Activated CD8-positive, alpha-beta T cell treated with anti-CD3 and anti-CD28 coated beads for 36 hours (primary cell): ENCODE results near the gene ZNF385C. TPM values are rescaled to one million over a fixed set of nuclear protein-coding genes. Genes with fewer than 3 reads are reported as not detected.

Experiments used
- ATAC-seq: fragments of 200-7000 bp; cut with Tn5 transposase; one replicate; pipeline ENCODE4 v1.10.0; 2021; ENCODE audit warnings: mild to moderate bottlenecking, moderate library complexity
- CTCF ChIA-PET: fragments of 350-600 bp; sonication (Branson Sonifier 250); formaldehyde crosslinking; loops from one replicate; lab custom pipeline; 2021; ENCODE audit warnings: antibody characterized with exemption; lab: Charles Lee
- POLR2A ChIA-PET: fragments of 350-600 bp; sonication (Branson Sonifier 250); formaldehyde crosslinking; loops from one replicate; lab custom pipeline; 2021; ENCODE audit warnings: antibody characterized with exemption; lab: Charles Lee
- DNase-seq: peaks from one replicate; pipeline ENCODE4 v3.0.0-alpha.2; 2020
- H3K27ac Mint-ChIP-seq: one replicate; pipeline ENCODE4 v1.8.0; 2021; ENCODE audit warnings: mild to moderate bottlenecking, mixed read lengths
- H3K27me3 Mint-ChIP-seq: one replicate; pipeline ENCODE4 v1.8.0; 2021; ENCODE audit warnings: mixed read lengths
- H3K36me3 Mint-ChIP-seq: one replicate; pipeline ENCODE4 v1.8.0; 2021; ENCODE audit warnings: low read depth, mixed read lengths
- H3K4me1 Mint-ChIP-seq: one replicate; pipeline ENCODE4 v1.8.0; 2021; ENCODE audit warnings: low read depth, mixed read lengths
- H3K4me3 Mint-ChIP-seq: one replicate; pipeline ENCODE4 v1.8.0; 2021; ENCODE audit warnings: mild to moderate bottlenecking, moderate library complexity, mixed read lengths
- H3K9me3 Mint-ChIP-seq: one replicate; pipeline ENCODE4 v1.8.0; 2021; ENCODE audit warnings: mixed read lengths
- CTCF ChIP-seq: fragments of 200-600 bp; IDR thresholded peaks from one replicate; pipeline ENCODE4 v1.8.0; 2022; ENCODE audit warnings: antibody characterized with exemption, mild to moderate bottlenecking
- intact Hi-C: fragments of 100-400 bp; cut with micrococcal nuclease; formaldehyde crosslinking; loops from one replicate; pipeline ENCODE4 v1.10.0; 2022
- total RNA-seq, 2 experiments: library from RNA; stranded (reverse); gene quantifications; one replicate each; pipeline ENCODE4 v1.2.3, GENCODE V29; 2021

Gene ZNF385C
- total RNA-seq, 2 experiments from 2014 or later: 1.3 TPM

DNA sequence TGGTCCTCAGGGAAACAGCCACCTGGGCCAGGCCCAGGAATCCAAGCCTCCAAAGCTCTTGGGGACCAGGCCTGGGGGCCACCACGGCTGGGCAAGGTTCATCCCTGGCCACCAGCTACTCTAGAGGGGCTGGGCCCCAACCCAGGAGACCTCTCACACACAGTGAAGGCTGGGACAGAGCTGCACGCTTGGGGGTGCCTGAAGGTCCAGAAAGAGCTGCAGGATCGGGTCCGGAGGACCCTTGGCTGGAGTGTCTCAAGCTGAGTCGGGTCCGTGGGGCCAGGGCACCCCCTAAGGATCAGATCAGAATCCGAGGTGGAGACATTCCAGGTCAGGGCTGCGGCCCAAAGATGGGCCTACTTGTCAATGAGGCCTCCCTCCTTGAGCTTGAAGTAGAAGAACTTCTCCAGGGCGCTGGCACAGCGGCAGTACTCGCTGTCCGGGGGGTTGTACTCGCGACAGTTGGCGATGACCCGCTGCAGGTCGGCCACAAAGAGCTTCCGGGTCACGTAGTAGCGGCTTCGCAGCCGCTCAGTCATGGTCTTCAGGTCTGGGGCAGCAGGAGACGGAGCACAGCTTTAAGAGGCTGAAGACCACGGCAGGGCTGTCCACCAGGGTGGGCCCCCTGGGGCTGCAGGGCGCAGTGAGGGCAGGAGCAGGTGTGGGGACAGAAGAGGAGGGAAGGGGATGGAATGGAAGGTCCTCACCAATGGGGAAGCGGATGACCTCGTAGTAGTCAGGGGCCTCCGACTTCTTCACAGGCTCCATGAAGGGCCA, 15.2 kb upstream of the ZNF385C start:
- DNase-seq (no peak), ATAC-seq (no peak)
- ChIA-PET CTCF (interaction anchor here (0.6 to 14.3 kb wide), 14 partner anchors 15 to 293 kb away, joined by 3 to 110 read pairs (median 4); partner anchors contain the start of genes CNP, DNAJC7, NKIRAS2 and ZNF385C), POLR2A (interaction anchor here (1.0 to 4.1 kb wide), 12 partner anchors 8 to 147 kb away, joined by 3 to 36 read pairs (median 5); partner anchors contain the start of genes CNP, DNAJC7, HSPB9 and NKIRAS2)
- Mint-ChIP-seq H3K4me3 (no peak overlapping the region), H3K36me3 (peaks cover 38% of the 10 kb centered on the region), H3K4me1 (peaks cover 24% of the 10 kb centered on the region), H3K9me3 (no peaks in the 10 kb centered on the region), H3K27me3 (no peaks in the 10 kb centered on the region), H3K27ac (peak overlapping the region; percentile 92)
- TF ChIP-seq CTCF: no peak
- intact Hi-C loops: loop anchor here (5.0 kb wide), 1 partner anchor 91 kb away; the partner anchor contains the start of gene NKIRAS2

- Mint-ChIP-seq H3K36me3 (peaks cover 34% of the 10 kb centered on the region), H3K27ac (peak within 1 kb of the TSS; percentile 92), H3K4me3 (peak within 1 kb of the TSS; percentile 79), H3K4me1 (peaks cover 30% of the 10 kb centered on the region), H3K27me3 (no peaks in the 10 kb centered on the region), H3K9me3 (no peaks in the 10 kb centered on the region)
- DNase-seq (peak; percentile 89), ATAC-seq (peak; percentile 82)
- CTCF ChIA-PET: interaction anchor here (0.8 to 14.3 kb wide), 16 partner anchors 11 to 404 kb away, joined by 3 to 110 read pairs (median 4); partner anchors contain the start of genes CNP, DNAJC7, NKIRAS2 and ZNF385C
- intact Hi-C loops: loop anchor here (5.0 kb wide), 1 partner anchor 90 kb away; the partner anchor contains the start of gene NKIRAS2
- no peak for TF ChIP-seq CTCF
- POLR2A ChIA-PET: interaction anchor here (0.6 to 4.1 kb wide), 16 partner anchors 9 to 206 kb away, joined by 3 to 36 read pairs (median 4); partner anchors contain the start of genes CNP, DNAJC7, HSPB9 and NKIRAS2
These were observed 14.4 kb upstream of the ZNF385C start, which contains the start of gene DHX58 for GRCh38 chr17:42112552-42113176. DHX58 (minus strand) TSS chr17:42112714; CDS start chr17:42111892, 822 bp downstream.

DNA sequence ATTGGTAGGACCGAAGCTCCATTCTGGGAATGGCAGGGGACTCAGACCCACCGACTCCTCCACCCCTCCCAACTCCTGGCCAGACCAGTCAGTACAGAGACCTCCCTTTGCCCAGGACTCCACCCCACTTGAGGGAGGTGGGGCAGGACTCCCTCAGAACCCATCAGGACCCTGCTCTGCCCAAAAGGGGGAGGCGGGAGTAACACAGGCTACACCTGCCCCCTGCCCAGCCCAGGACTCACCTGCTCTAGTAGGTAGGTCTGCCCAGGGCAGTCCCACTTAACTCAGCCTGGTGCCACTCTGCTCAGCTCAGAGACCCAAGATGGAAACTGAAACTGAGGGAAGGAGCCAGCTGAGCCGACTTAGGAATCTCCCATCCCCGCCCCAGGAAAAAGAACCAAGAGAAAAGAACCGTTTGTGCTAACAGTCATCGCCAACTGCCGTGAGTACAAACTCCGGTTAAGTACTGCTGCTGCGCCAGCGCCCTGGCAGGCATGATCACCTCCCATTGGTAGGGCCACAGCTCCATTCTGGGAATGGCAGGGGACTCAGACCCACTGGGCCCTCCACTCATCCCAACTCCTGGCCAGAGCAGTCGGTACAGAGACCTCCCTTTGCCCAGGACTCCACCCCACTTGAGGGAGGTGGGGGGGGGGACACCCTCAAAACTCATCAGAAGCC, 13.7 kb upstream of the ZNF385C start:
- ATAC-seq (peak; percentile 11), DNase-seq (peak; percentile 49)
- H3K36me3 Mint-ChIP-seq: peaks cover 28% of the 10 kb centered on the region
- ChIA-PET CTCF (interaction anchor here (1.0 to 14.3 kb wide), 13 partner anchors 10 to 405 kb away, joined by 3 to 110 read pairs (median 5); partner anchors contain the start of genes DNAJC7, NKIRAS2 and ZNF385C), POLR2A (interaction anchor here (0.7 to 4.1 kb wide), 13 partner anchors 9 to 207 kb away, joined by 3 to 36 read pairs (median 6); partner anchors contain the start of genes DNAJC7, HSPB9, KAT2A and NKIRAS2)
- H3K27ac Mint-ChIP-seq: peak overlapping the region; percentile 92
- no peak for TF ChIP-seq CTCF
- H3K27me3 Mint-ChIP-seq: no peaks in the 10 kb centered on the region
- peaks cover 27% of the 10 kb centered on the region for H3K4me1 Mint-ChIP-seq
- H3K9me3 Mint-ChIP-seq: no peaks in the 10 kb centered on the region
- intact Hi-C loops: loop anchor here (5.0 kb wide), 1 partner anchor 90 kb away; the partner anchor contains the start of gene NKIRAS2
- H3K4me3 Mint-ChIP-seq: peak overlapping the region; percentile 79

DNA sequence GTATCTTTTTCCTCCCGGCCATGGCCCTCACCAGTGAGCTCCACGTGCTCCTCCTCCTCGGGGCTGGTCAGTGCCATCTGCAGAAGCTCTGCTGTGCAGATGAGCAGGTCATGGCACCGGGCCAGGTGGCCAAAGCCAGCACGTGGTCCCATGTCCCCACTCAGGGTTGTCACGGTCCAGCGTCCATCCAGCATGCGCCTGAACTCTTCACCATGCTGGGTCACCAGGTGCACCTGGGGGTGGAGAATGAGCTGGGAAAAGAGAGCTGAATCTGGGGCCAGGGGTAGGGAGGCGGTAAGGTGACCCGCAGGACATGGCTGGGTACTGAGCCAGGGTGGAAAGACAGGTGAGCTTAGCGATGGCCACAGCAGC, 13.0 kb upstream of the ZNF385C start:
- peaks cover 25% of the 10 kb centered on the region for H3K36me3 Mint-ChIP-seq
- peak overlapping the region; percentile 92 for H3K27ac Mint-ChIP-seq
- intact Hi-C loops: loop anchor here (5.0 kb wide), 1 partner anchor 89 kb away; the partner anchor contains the start of gene NKIRAS2
- TF ChIP-seq CTCF: no peak
- H3K27me3 Mint-ChIP-seq: no peaks in the 10 kb centered on the region
- peaks cover 24% of the 10 kb centered on the region for H3K4me1 Mint-ChIP-seq
- H3K9me3 Mint-ChIP-seq: no peaks in the 10 kb centered on the region
- no peak for ATAC-seq
- peak overlapping the region; percentile 79 for H3K4me3 Mint-ChIP-seq
- DNase-seq: no peak
- ChIA-PET POLR2A (interaction anchor here (0.7 to 4.1 kb wide), 11 partner anchors 8 to 145 kb away, joined by 3 to 36 read pairs (median 4); partner anchors contain the start of genes CNP, DNAJC7, HSPB9 and KAT2A), CTCF (interaction anchor here (0.7 to 14.3 kb wide), 12 partner anchors 10 to 406 kb away, joined by 3 to 110 read pairs (median 5); partner anchors contain the start of genes CNP, DNAJC7, NKIRAS2 and ZNF385C)
